ENCODE measurements around the gene PSIP1. TPM values are rescaled to one million over a fixed set of nuclear protein-coding genes. Genes with fewer than 3 reads are reported as not detected.

The PSIP1 gene
- total and polyA plus RNA-seq, 9 of the 15 experiments (the other 6 are each of a cell fraction or from before 2014, with no cell fraction given): 18.8 to 119 (median 59.9) TPM

GRCh38 chr9:15422372-15423230 is 88.2 kb downstream of the PSIP1 start, which contains the start of gene SNAPC3 (continued):
- TF ChIP-seq SOX6 (IDR thresholded peaks at IDR 0.05) (peak; percentile 95), SREBF1 (IDR thresholded peaks at IDR 0.05; ENCODE audit: borderline replicate concordance, low read depth, low read length) (no peak), ZKSCAN1 (IDR thresholded peaks at IDR 0.05; ENCODE audit: low read depth, low read length) (no peak), GABPB1 (CRISPR knock-in tag; IDR thresholded peaks at IDR 0.05) (0 out of 2 replicates have a peak, but pooled peaks have one; percentile 41), MBD2 (IDR thresholded peaks at IDR 0.05; ENCODE audit: borderline replicate concordance, low read depth) (peak; percentile 56; the same call in 1 of the 2 replicates), NFATC3 (IDR thresholded peaks at IDR 0.05) (no peak), ZNF76 (CRISPR knock-in tag; IDR thresholded peaks at IDR 0.05; ENCODE audit: borderline replicate concordance) (no peak), ZNF232 (CRISPR knock-in tag; IDR thresholded peaks at IDR 0.05) (no peak), PHB (CRISPR knock-in tag; IDR thresholded peaks at IDR 0.05) (no peak), BMI1 (IDR thresholded peaks at IDR 0.05; ENCODE audit: low read length) (no peak), TEAD1 (CRISPR knock-in tag; IDR thresholded peaks at IDR 0.05) (no peak), GATAD2A (IDR thresholded peaks at IDR 0.05) (no peak), POLR2AphosphoS5 (IDR thresholded peaks at IDR 0.05; ENCODE audit: control insufficient read depth, insufficient read depth, low read depth, low read length) (peak; percentile 61; the same call in 1 of the 2 replicates), ZBED1 (IDR thresholded peaks at IDR 0.05) (no peak), CREM (IDR thresholded peaks at IDR 0.05; ENCODE audit: low read depth) (peak; percentile 81), MTA3 (IDR thresholded peaks at IDR 0.05; ENCODE audit: borderline replicate concordance) (no peak), PTBP1 (IDR thresholded peaks at IDR 0.05; ENCODE audit: low read depth, low read length) (no peak)
- TF ChIP-seq, protein P1, sequence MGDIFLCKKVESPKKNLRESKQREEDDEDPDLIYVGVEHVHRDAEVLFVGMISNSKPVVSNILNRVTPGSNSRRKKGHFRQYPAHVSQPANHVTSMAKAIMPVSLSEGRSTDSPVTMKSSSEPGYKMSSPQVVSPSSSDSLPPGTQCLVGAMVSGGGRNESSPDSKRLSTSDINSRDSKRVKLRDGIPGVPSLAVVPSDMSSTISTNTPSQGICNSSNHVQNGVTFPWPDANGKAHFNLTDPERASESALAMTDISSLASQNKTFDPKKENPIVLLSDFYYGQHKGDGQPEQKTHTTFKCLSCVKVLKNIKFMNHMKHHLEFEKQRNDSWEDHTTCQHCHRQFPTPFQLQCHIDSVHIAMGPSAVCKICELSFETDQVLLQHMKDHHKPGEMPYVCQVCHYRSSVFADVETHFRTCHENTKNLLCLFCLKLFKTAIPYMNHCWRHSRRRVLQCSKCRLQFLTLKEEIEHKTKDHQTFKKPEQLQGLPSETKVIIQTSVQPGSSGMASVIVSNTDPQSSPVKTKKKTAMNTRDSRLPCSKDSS (IDR thresholded peaks at IDR 0.05; ENCODE audit: low read depth, partially characterized antibody): no peak
- TF ChIP-seq, protein P2, sequence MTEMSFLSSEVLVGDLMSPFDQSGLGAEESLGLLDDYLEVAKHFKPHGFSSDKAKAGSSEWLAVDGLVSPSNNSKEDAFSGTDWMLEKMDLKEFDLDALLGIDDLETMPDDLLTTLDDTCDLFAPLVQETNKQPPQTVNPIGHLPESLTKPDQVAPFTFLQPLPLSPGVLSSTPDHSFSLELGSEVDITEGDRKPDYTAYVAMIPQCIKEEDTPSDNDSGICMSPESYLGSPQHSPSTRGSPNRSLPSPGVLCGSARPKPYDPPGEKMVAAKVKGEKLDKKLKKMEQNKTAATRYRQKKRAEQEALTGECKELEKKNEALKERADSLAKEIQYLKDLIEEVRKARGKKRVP (CRISPR knock-in tag; IDR thresholded peaks at IDR 0.05): no peak
- TF ChIP-seq, protein P3, sequence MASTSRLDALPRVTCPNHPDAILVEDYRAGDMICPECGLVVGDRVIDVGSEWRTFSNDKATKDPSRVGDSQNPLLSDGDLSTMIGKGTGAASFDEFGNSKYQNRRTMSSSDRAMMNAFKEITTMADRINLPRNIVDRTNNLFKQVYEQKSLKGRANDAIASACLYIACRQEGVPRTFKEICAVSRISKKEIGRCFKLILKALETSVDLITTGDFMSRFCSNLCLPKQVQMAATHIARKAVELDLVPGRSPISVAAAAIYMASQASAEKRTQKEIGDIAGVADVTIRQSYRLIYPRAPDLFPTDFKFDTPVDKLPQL (IDR thresholded peaks at IDR 0.05; ENCODE audit: extremely low read depth, insufficient read length): no peak
- TF ChIP-seq, protein P4, sequence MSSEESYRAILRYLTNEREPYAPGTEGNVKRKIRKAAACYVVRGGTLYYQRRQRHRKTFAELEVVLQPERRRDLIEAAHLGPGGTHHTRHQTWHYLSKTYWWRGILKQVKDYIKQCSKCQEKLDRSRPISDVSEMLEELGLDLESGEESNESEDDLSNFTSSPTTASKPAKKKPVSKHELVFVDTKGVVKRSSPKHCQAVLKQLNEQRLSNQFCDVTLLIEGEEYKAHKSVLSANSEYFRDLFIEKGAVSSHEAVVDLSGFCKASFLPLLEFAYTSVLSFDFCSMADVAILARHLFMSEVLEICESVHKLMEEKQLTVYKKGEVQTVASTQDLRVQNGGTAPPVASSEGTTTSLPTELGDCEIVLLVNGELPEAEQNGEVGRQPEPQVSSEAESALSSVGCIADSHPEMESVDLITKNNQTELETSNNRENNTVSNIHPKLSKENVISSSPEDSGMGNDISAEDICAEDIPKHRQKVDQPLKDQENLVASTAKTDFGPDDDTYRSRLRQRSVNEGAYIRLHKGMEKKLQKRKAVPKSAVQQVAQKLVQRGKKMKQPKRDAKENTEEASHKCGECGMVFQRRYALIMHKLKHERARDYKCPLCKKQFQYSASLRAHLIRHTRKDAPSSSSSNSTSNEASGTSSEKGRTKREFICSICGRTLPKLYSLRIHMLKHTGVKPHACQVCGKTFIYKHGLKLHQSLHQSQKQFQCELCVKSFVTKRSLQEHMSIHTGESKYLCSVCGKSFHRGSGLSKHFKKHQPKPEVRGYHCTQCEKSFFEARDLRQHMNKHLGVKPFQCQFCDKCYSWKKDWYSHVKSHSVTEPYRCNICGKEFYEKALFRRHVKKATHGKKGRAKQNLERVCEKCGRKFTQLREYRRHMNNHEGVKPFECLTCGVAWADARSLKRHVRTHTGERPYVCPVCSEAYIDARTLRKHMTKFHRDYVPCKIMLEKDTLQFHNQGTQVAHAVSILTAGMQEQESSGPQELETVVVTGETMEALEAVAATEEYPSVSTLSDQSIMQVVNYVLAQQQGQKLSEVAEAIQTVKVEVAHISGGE (CRISPR knock-in tag; IDR thresholded peaks at IDR 0.05): peak in 1 of 3 experiments; percentile 73; a peak in 2 of 6 replicates

Data from K562 (cell line).